Trophoblast cell (in vitro differentiated cells and primary cell): ENCODE data around the gene GALNT13.
"Not testable (repeated sequence)": the region's sequence is repeated elsewhere in the genome, so short reads cannot be mapped to it uniquely, and the experiment has no call there.

ENCODE experiments used
- DNase-seq, 2 donors: peaks; one replicate each; pipeline ENCODE4 v3.0.0-alpha.2; 2016
- H2AFZ ChIP-seq: 2 replicates; pipeline ENCODE4 v1.6.1; 2013; ENCODE audit warnings: low read length, moderate library complexity, mild to moderate bottlenecking; ENCODE audit not compliant: insufficient read depth, poor library complexity
- H2AK5ac ChIP-seq: 2 replicates; pipeline ENCODE4 v1.6.1; 2013; ENCODE audit warnings: mild to moderate bottlenecking, low read length
- H2BK120ac ChIP-seq: 2 replicates; pipeline ENCODE4 v1.6.1; 2013; ENCODE audit warnings: low read length, mild to moderate bottlenecking, moderate library complexity; ENCODE audit not compliant: insufficient read depth, poor library complexity
- H2BK12ac ChIP-seq: 2 replicates; pipeline ENCODE4 v1.6.1; 2013; ENCODE audit warnings: mild to moderate bottlenecking, low read length, moderate library complexity
- H2BK5ac ChIP-seq: 2 replicates; pipeline ENCODE4 v1.6.1; 2013; ENCODE audit warnings: low read length, low read depth, moderate library complexity, mild to moderate bottlenecking; ENCODE audit not compliant: poor library complexity
- H3K14ac ChIP-seq: 2 replicates; pipeline ENCODE4 v1.6.1; 2013; ENCODE audit warnings: mild to moderate bottlenecking, low read length
- H3K18ac ChIP-seq: 2 replicates; pipeline ENCODE4 v1.6.1; 2013; ENCODE audit warnings: mild to moderate bottlenecking, low read length
- H3K23ac ChIP-seq: 2 replicates; pipeline ENCODE4 v1.6.1; 2013; ENCODE audit warnings: low read length
- H3K27ac ChIP-seq: 2 replicates; pipeline ENCODE4 v1.5.1; 2013; ENCODE audit warnings: low read depth, mild to moderate bottlenecking, inconsistent platforms, low read length, moderate library complexity
- H3K27me3 ChIP-seq: 2 replicates; pipeline ENCODE4 v1.6.1; 2013; ENCODE audit warnings: inconsistent platforms, mild to moderate bottlenecking, low read length, moderate library complexity; ENCODE audit not compliant: insufficient read depth
- H3K36me3 ChIP-seq, 2 experiments: 1 replicate in 1 of 2; 2 replicates in 1 of 2; pipeline ENCODE4 v1.6.1; 2013; ENCODE audit warnings: low read length in 2 of 2, mild to moderate bottlenecking in 2 of 2, moderate library complexity in 1 of 2; ENCODE audit not compliant: insufficient read depth in 2 of 2, control insufficient read depth in 1 of 2
- H3K4ac ChIP-seq: 2 replicates; pipeline ENCODE4 v1.6.1; 2013; ENCODE audit warnings: low read depth, mild to moderate bottlenecking, low read length, moderate library complexity
- H3K4me1 ChIP-seq, 2 experiments: 1 replicate in 1 of 2; 2 replicates in 1 of 2; pipeline ENCODE4 v1.6.1; 2013; ENCODE audit warnings: low read length in 2 of 2, mild to moderate bottlenecking in 2 of 2, moderate library complexity in 1 of 2; ENCODE audit not compliant: insufficient read depth in 2 of 2, control insufficient read depth in 1 of 2
- H3K4me2 ChIP-seq: 2 replicates; pipeline ENCODE4 v1.6.1; 2013; ENCODE audit warnings: inconsistent platforms, mild to moderate bottlenecking, low read length, moderate library complexity
- H3K4me3 ChIP-seq: 2 replicates; pipeline ENCODE4 v1.5.1; 2013; ENCODE audit warnings: mild to moderate bottlenecking, low read depth, low read length, inconsistent platforms
- H3K79me1 ChIP-seq: one replicate; pipeline ENCODE4 v1.6.1; 2013; ENCODE audit warnings: low read length
- H3K79me2 ChIP-seq: 2 replicates; pipeline ENCODE4 v1.6.1; 2013; ENCODE audit warnings: low read length, mild to moderate bottlenecking; ENCODE audit not compliant: control insufficient read depth, insufficient read depth, poor library complexity
- H3K9ac ChIP-seq: 2 replicates; pipeline ENCODE4 v1.6.1; 2013; ENCODE audit warnings: mild to moderate bottlenecking, low read length
- H3K9me3 ChIP-seq: 2 replicates; pipeline ENCODE4 v1.6.1; 2013; ENCODE audit warnings: low read depth, mild to moderate bottlenecking, control low read depth, inconsistent platforms, low read length; ENCODE audit not compliant: insufficient read depth
- H4K12ac ChIP-seq: 2 replicates; pipeline ENCODE4 v1.6.1; 2013; ENCODE audit warnings: low read depth, mild to moderate bottlenecking, low read length, moderate library complexity
- H4K8ac ChIP-seq: 2 replicates; pipeline ENCODE4 v1.6.1; 2013; ENCODE audit warnings: low read depth, mild to moderate bottlenecking, low read length, moderate library complexity
- H4K91ac ChIP-seq: one replicate; pipeline ENCODE4 v1.6.1; 2013; ENCODE audit warnings: low read depth, mild to moderate bottlenecking, low read length, moderate library complexity
- WGBS: extraction: QIAGEN DNeasy Blood & Tissue Kit; methylation state at CpG from one replicate; pipeline ENCODE4 v1.1.7; 2013; ENCODE audit warnings: missing lambda C conversion rate; ENCODE audit not compliant: insufficient read length, insufficient coverage; ENCODE audit errors: extremely low coverage; 5-methylcytosine and 5-hydroxymethylcytosine counted together

GALNT13 gene

GRCh38 chr2:154462634-154463033 lies 590.9 kb downstream of the GALNT13 start:
- H3K4me2 ChIP-seq: no peak overlapping the region

GRCh38 chr2:154466226-154466625 lies 594.5 kb downstream of the GALNT13 start:
- H3K23ac ChIP-seq: no peak overlapping the region
- no peak overlapping the region for H4K12ac ChIP-seq
- no peak overlapping the region for H3K4me3 ChIP-seq
- no peak overlapping the region for H3K4ac ChIP-seq
- no peaks in the 10 kb centered on the region for H3K36me3 ChIP-seq
- H3K4me1 ChIP-seq: no peaks in the 10 kb centered on the region
- no peak overlapping the region for H3K4me2 ChIP-seq
- no peak overlapping the region for H4K91ac ChIP-seq
- H3K9me3 ChIP-seq: no peaks in the 10 kb centered on the region
- H3K79me1 ChIP-seq: no peaks in the 10 kb centered on the region
- 100% methylated on average over 1 of the region's 4 CpGs for WGBS
- DNase-seq: no peak
- no peak overlapping the region for H4K8ac ChIP-seq
- H3K14ac ChIP-seq: no peak overlapping the region
- H3K79me2 ChIP-seq: no peaks in the 10 kb centered on the region
- H2AK5ac ChIP-seq: no peak overlapping the region
- H2BK12ac ChIP-seq: no peak overlapping the region
- H3K18ac ChIP-seq: no peak overlapping the region
- H3K27ac ChIP-seq: no peak overlapping the region
- H3K9ac ChIP-seq: no peak overlapping the region
- no peak overlapping the region for H2BK120ac ChIP-seq
- no peaks in the 10 kb centered on the region for H3K27me3 ChIP-seq
- no peak overlapping the region for H2BK5ac ChIP-seq
- H2AFZ ChIP-seq: no peak overlapping the region

More at GRCh38 chr2:154462634-154463033, 590.9 kb downstream of the GALNT13 start:
- Histone ChIP-seq H3K23ac (no peak overlapping the region), H3K14ac (no peak overlapping the region), H3K4ac (no peak overlapping the region), H2BK5ac (no peak overlapping the region), H3K79me2 (no peaks in the 10 kb centered on the region), H3K4me1 (no peaks in the 10 kb centered on the region), H2AFZ (no peak overlapping the region), H4K12ac (no peak overlapping the region), H2AK5ac (no peak overlapping the region), H4K8ac (no peak overlapping the region), H2BK12ac (no peak overlapping the region), H3K27ac (no peak overlapping the region), H3K27me3 (no peaks in the 10 kb centered on the region), H3K9ac (no peak overlapping the region), H3K79me1 (no peaks in the 10 kb centered on the region), H3K4me3 (no peak overlapping the region), H4K91ac (no peak overlapping the region), H3K9me3 (no peaks in the 10 kb centered on the region), H3K18ac (no peak overlapping the region), H2BK120ac (no peak overlapping the region), H3K36me3 (no peaks in the 10 kb centered on the region)
- no CpG with 5 or more reads among the region's 5 CpGs for WGBS
- no peak for DNase-seq

- Histone ChIP-seq H3K23ac (no peak overlapping the region), H2BK120ac (no peak overlapping the region), H3K9me3 (no peaks in the 10 kb centered on the region), H2BK5ac (no peak overlapping the region), H3K27ac (no peak overlapping the region), H4K12ac (no peak overlapping the region), H3K4me1 (no peaks in the 10 kb centered on the region), H3K36me3 (no peaks in the 10 kb centered on the region), H3K14ac (no peak overlapping the region), H2AFZ (no peak overlapping the region), H3K27me3 (no peaks in the 10 kb centered on the region), H3K79me1 (no peaks in the 10 kb centered on the region), H3K4me2 (no peak overlapping the region), H4K91ac (no peak overlapping the region), H2AK5ac (no peak overlapping the region), H2BK12ac (no peak overlapping the region), H3K4me3 (no peak overlapping the region), H3K4ac (no peak overlapping the region), H3K79me2 (no peaks in the 10 kb centered on the region), H3K18ac (no peak overlapping the region), H3K9ac (no peak overlapping the region), H4K8ac (no peak overlapping the region)
- no peak for DNase-seq
- no CpG with 5 or more reads among the region's 2 CpGs for WGBS
Observed at GRCh38 chr2:154470376-154470775, 598.7 kb downstream of the GALNT13 start.

- H3K79me1 ChIP-seq, H3K79me2 ChIP-seq, H3K27me3 ChIP-seq, H2AK5ac ChIP-seq, H4K12ac ChIP-seq, H2AFZ ChIP-seq, H3K18ac ChIP-seq, H3K27ac ChIP-seq, H3K9me3 ChIP-seq, H4K8ac ChIP-seq, DNase-seq, H3K4me3 ChIP-seq, H2BK12ac ChIP-seq, H3K23ac ChIP-seq, H3K14ac ChIP-seq, H3K4ac ChIP-seq, H3K4me2 ChIP-seq, H3K4me1 ChIP-seq, H3K36me3 ChIP-seq, H4K91ac ChIP-seq, H2BK5ac ChIP-seq, H3K9ac ChIP-seq, H2BK120ac ChIP-seq: not testable (repeated sequence)
- WGBS: no CpG with 5 or more reads among the region's 4 CpGs
Observed at GRCh38 chr2:154471492-154471891, 599.8 kb downstream of the GALNT13 start.
